Measurements from ENCODE around the gene CKMT2. TPM values are rescaled to one million over a fixed set of nuclear protein-coding genes. Genes with fewer than 3 reads are reported as not detected.
A peak's percentile ranks its signal among the peaks of the same experiment; 100 is the strongest.

Gene CKMT2
- total and polyA plus RNA-seq, 2 of the 8 experiments (the other 6 are each of a cell fraction or from before 2014, with no cell fraction given), result 2.4 to 5.0 TPM

- TF ChIP-seq BRCA1 (IDR thresholded peaks at IDR 0.05; ENCODE audit: low read depth, low read length) (no peak), ATF2 (IDR thresholded peaks at IDR 0.05; ENCODE audit: low read length) (0 out of 2 replicates have a peak, but pooled peaks have one; percentile 16), TCF12 (IDR thresholded peaks at IDR 0.05; ENCODE audit: low read depth, low read length) (no peak), EZH2 (IDR thresholded peaks at IDR 0.05; ENCODE audit: low read depth, low read length, severe bottlenecking) (no peak), ZNF274 (IDR thresholded peaks at IDR 0.05; ENCODE audit: borderline replicate concordance, extremely low read depth, low read length) (no peak), PHF8 (conservative IDR thresholded peaks at IDR 0.05; ENCODE audit: low read depth, low read length) (peak; percentile 99), HDAC2 (IDR thresholded peaks at IDR 0.05; ENCODE audit: borderline replicate concordance in 1 of 2, low read depth in 2 of 2, low read length in 2 of 2) (0 out of 4 replicates have a peak, but pooled peaks of 1 of the 2 experiments have one; percentile 61), SP4 (IDR thresholded peaks at IDR 0.05; ENCODE audit: low read length) (no peak), SRF (IDR thresholded peaks at IDR 0.05; ENCODE audit: low read depth, low read length) (peak; percentile 70), KDM4A (IDR thresholded peaks at IDR 0.05; ENCODE audit: low read depth, low read length, severe bottlenecking) (no peak)
Measured at GRCh38 chr5:81301271-81302015, 68.3 kb downstream of the CKMT2 start, which contains the start of gene ZCCHC9 (continued).

All from H1 (cell line).